ENCODE results near the gene ZNF124. TPM values are rescaled to one million over a fixed set of nuclear protein-coding genes. Genes with fewer than 3 reads are reported as not detected.
A peak's percentile ranks its signal among the peaks of the same experiment; 100 is the strongest.
"Not testable (repeated sequence)": the region's sequence is repeated elsewhere in the genome, so short reads cannot be mapped to it uniquely, and the experiment has no call there.

Gene ZNF124
- total and polyA plus RNA-seq, 2 of the 13 experiments (the other 11 are each of a cell fraction or from before 2014, with no cell fraction given): 9.7 to 134 TPM

DNA sequence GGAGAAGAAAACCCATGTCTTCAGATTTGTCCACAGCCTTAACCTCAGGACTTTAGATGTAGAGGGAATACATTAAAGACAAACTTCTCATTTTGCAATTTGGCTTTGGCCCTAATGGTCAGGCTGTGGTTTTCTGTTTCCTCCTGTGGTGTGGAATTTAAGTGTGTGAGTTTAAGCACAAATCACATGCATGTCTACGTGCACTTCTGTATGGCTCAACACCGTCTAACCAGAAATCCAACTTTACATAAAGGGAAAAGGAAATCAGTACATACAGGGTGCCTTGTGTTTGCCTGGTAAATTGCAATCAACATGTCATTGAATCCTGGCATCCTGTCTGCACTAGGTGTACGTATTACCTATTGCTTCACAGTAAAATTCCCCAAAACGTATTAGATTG lies 1.2 kb upstream of the ZNF124 start (continued):
- TF ChIP-seq POLR2G (IDR thresholded peaks at IDR 0.05; ENCODE audit: low read depth, low read length) (no peak), ZNF597 (CRISPR knock-in tag; IDR thresholded peaks at IDR 0.05) (no peak), HNRNPL (IDR thresholded peaks at IDR 0.05; ENCODE audit: low read depth, low read length) (no peak), ZNF30 (CRISPR knock-in tag; IDR thresholded peaks at IDR 0.05) (no peak), CBX1 (IDR thresholded peaks at IDR 0.05; ENCODE audit: low read depth) (no peak)
- TF ChIP-seq, protein P1, sequence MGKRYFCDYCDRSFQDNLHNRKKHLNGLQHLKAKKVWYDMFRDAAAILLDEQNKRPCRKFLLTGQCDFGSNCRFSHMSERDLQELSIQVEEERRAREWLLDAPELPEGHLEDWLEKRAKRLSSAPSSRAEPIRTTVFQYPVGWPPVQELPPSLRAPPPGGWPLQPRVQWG (CRISPR knock-in tag; IDR thresholded peaks at IDR 0.05; ENCODE audit: borderline replicate concordance, low read depth): no peak
- TF ChIP-seq, protein P2, sequence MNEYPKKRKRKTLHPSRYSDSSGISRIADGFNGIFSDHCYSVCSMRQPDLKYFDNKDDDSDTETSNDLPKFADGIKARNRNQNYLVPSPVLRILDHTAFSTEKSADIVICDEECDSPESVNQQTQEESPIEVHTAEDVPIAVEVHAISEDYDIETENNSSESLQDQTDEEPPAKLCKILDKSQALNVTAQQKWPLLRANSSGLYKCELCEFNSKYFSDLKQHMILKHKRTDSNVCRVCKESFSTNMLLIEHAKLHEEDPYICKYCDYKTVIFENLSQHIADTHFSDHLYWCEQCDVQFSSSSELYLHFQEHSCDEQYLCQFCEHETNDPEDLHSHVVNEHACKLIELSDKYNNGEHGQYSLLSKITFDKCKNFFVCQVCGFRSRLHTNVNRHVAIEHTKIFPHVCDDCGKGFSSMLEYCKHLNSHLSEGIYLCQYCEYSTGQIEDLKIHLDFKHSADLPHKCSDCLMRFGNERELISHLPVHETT (CRISPR knock-in tag; conservative IDR thresholded peaks at IDR 0.05): no peak

- H3K4me3 ChIP-seq (replicated peaks in 1 of 3; ENCODE audit: insufficient read depth in 1 of 3, low read depth in 2 of 3, low read length in 3 of 3); H3K36me3 ChIP-seq (replicated peaks in 1 of 2; ENCODE audit: control insufficient read depth in 1 of 2, insufficient read depth in 2 of 2, low read length in 2 of 2); POLR2A ChIA-PET; intact Hi-C loops (cut with micrococcal nuclease; ENCODE audit: unreplicated experiment); H3K9me3 ChIP-seq (ENCODE audit: low read length); H3K9ac ChIP-seq (ENCODE audit: insufficient read depth, low read depth, low read length); H4K20me1 ChIP-seq (ENCODE audit: insufficient read depth, low read length); in situ Hi-C loops (cut with HindIII; ENCODE audit: extremely low pct_ligation_motif_present, low pct_unique_long_range_greater_than_20kb); DNase-seq (ENCODE audit: low spot score); H3K27me3 ChIP-seq (ENCODE audit: control insufficient read depth in 1 of 2, insufficient read depth in 2 of 2, low read length in 2 of 2); H3K4me2 ChIP-seq (ENCODE audit: low read depth, low read length); CTCF ChIA-PET (ENCODE audit: low intra/inter-chr PET ratio, low total read pairs); H2AFZ ChIP-seq (ENCODE audit: low read length); H3K27ac ChIP-seq (ENCODE audit: extremely low read length, insufficient read depth, low read length): not testable (repeated sequence)
- FAIRE-seq (peak; percentile 79), ATAC-seq (peak; percentile 89)
- peaks cover 28% of the 10 kb centered on the region for H3K4me1 ChIP-seq (ENCODE audit: insufficient read depth, low read length)
- peaks cover 32% of the 10 kb centered on the region for H3K79me2 ChIP-seq (ENCODE audit: insufficient read depth, low read length)
- BruUV-seq (replicated peaks): TSS peak; percentile 68
- no CpG with 5 or more reads among the region's 46 CpGs for WGBS (ENCODE audit: low lambda C conversion rate)
Measured at GRCh38 chr1:247171443-247171842, 377 bp downstream of the ZNF124 start.

Data from HepG2 (cell line).